NCI-H1436 treated with DMSO at 0.1 percent for 48 hours (cell line): ENCODE measurements around the gene CBLN3.
A peak's percentile ranks its signal among the peaks of the same experiment; 100 is the strongest.
"Not testable (repeated sequence)": the region's sequence is repeated elsewhere in the genome, so short reads cannot be mapped to it uniquely, and the experiment has no call there.

Experiments used
- DNase-seq: peaks from one replicate; lab custom pipeline; 2025; lab: John Stamatoyannopoulos, UW

CBLN3 gene

GRCh38 chr14:24429395-24430142 lies at the start of gene CBLN3, which contains the start of gene KHNYN:
TSS of gene CBLN3 (minus strand) at chr14:24429668. CDS start at chr14:24429054, 614 bp downstream.
TSS of gene KHNYN (plus strand) at chr14:24429954. CDS start at chr14:24430731, 777 bp downstream.
- DNase-seq = peak; percentile 29

DNA sequence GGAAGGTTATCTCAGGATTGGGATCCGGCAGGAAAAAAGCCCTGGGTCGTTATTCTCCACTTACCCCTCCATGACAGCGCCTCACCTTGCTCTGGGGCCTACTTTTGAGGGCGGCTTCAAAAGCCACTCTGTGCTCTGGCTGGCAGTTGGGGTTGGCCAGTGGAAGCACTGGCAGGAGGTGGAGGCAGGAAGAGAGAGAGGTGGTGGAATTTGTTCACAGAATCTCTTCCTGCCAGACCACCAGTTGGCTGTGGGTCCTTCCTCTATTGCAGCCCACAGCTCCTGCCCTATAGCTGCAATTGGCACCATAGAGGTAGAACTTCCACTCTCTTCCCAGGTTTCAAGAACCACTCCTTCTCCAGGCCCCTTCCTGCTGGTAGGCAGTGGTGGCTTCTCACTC lies 45.8 kb upstream of the CBLN3 start:
- DNase-seq = no peak

DNA sequence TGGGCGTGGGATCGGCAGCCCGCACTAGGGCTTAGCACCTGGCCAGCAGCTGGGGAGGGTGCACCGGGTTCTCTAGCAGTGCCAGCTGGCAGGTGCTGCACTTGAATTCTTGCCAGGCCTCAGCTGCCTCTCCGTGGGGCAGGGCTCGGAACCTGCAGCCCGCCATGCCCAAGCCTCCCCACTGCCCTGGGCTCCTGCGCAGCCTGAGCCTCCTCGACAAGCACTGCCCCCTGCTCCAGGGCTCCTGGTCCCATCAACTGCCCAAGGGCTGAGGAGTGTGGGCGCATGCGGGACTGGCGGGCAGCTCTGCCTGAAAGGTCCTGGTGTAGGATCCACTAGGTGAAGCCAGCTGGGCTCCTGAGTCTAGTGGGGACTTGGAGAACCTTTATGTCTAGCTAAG lies 43.7 kb upstream of the CBLN3 start:
- DNase-seq = no peak

DNA sequence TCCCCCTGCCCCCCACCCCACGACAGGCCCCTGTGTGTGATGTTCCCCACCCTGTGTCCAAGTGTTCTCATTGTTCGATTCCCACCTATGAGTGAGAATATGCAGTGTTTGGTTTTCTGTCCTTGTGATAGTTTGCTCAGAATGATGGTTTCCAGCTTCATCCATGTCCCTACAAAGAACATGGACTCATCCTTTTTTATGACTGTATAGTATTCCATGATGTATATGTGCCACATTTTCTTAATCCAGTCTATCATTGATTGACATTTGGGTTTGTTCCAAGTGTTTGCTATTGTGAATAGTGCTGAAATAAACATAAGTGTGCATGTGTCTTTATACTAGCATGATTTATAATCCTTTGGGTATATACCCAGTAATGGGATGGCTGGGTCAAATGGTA lies 41.0 kb upstream of the CBLN3 start:
- DNase-seq = not testable (repeated sequence)

- no peak for DNase-seq
These were observed 36.3 kb upstream of the CBLN3 start for GRCh38 chr14:24465805-24466204.

- DNase-seq = no peak
These were observed 35.9 kb upstream of the CBLN3 start for GRCh38 chr14:24465368-24465767.

- no peak for DNase-seq
These were observed 34.7 kb upstream of the CBLN3 start for GRCh38 chr14:24463884-24464785.

DNA sequence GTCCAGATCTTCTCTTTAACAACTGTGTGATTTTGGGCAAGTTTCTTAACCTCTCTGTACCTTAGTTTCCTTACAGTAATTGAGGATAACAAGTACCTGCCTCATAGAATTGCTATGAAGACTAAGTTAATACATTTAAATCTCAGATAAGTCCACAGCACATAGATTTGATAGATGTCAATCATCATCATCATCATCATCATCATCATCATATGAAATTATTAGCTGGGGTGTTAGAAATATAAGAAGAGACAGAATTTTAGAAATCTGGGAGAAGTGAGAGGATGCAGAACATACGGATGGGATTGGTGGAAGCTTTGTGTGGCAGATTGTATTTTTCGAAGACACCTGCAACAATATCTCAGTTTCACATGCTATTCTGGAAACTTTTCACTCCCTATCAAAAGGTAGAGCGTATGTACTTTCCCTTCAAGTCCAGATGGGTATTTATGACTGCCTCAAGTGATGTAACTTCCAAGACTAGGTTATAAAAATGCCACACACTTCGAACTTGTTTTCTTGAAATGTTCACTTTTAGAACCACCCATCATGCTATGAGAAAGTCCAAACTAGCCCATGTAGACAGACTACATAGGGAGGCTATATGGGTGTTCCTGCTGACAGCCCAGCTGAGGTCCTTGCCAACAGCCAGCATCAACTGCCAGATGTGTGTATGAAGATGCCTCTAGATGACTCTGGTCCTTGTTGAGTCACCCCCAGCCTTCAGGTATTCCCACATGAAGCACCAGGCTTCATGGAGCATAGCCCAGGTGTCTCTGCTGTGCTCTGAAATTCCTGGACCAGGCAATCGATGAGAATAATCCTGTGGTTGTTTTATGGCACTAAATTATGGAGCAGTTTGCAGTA lies 33.8 kb upstream of the CBLN3 start:
- DNase-seq = no peak

DNA sequence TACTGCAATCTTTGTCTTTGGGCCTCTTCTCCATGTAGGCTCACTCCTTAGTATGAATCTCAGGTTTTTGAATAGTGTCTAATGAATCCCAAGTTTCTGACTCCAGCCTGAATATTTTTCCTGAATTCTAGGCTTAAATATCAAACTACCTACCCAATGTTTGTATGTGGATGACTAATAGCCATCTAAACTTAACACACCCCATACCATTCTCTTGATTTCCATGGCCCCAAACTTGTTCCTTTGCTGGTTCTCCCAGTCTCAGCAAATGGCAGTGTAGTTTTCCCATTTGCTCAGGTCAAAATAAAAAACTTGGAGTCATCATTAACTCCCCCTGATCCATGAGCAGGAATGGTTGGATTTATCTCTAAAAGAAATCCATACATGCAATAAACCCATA lies 31.9 kb upstream of the CBLN3 start:
- no peak for DNase-seq

GRCh38 chr14:24459331-24459730 lies 29.9 kb upstream of the CBLN3 start:
- no peak for DNase-seq

DNA sequence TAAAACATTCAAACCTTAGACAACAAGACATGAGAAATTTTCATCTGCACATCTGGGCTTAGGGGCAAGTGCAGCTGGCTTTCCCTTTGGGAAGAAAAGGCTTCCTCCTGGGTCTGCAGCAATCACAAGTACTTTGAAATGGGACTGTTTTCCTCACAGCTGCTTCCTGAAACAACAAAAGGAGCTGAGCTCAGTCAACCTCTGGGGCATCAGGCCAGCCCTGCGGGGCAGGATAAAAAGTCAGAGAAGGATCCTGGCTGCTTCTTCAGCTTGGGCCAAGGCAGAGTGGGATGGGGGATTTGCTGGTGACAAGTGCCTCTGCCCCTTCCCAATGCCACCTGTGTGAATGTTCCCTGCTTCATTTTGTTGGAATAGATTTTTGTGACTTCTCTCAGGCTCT lies 29.3 kb upstream of the CBLN3 start:
- DNase-seq = no peak

- no peak for DNase-seq
These were observed 27.5 kb upstream of the CBLN3 start for GRCh38 chr14:24456980-24457379.

DNA sequence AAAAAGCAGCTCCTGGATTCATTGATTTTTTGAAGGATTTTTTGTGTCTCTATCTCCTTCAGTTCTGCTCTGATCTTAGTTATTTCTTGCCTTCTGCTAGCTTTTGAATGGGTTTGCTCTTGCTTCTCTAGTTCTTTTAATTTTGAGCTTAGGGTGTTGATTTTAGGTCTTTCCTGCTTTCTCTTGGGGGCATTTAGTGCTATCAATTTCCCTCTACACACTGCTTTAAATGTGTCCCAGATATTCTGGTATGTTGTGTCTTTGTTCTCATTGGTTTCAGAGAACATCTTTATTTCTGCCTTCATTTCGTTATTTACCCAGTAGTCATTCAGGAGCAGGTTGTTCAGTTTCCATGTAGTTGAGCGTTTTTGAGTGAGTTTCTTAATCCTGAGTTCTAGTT lies 21.4 kb upstream of the CBLN3 start:
- DNase-seq = not testable (repeated sequence)

DNA sequence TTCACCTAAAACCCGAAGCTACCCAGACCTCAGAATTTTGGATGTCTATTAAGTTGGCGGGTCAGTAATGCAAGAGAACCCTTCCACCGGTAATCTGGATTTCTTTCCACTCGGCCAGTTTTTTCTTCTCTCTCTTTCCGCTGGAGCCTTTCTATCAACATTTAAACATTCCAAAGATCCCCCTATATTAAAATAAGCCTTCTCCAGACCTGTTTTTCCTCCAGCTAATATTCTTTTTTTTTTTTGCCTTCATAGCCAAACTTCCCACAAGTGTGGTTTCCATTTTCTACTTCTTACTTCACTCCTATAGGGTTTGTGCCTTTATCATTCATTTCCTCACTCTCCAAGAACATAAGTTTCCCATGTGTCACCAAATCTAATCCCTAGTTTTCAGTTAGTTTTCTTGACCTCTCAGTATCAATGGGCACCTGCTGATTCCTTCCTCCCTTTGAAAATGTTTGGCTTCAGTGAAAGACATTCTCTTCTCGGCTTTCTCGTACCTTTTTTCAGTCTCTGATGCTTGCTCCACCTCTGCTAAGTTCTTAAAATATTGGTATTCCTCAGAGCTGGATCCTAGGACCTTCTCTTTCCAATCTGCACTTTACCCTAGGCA lies 13.7 kb upstream of the CBLN3 start:
- DNase-seq = no peak

DNA sequence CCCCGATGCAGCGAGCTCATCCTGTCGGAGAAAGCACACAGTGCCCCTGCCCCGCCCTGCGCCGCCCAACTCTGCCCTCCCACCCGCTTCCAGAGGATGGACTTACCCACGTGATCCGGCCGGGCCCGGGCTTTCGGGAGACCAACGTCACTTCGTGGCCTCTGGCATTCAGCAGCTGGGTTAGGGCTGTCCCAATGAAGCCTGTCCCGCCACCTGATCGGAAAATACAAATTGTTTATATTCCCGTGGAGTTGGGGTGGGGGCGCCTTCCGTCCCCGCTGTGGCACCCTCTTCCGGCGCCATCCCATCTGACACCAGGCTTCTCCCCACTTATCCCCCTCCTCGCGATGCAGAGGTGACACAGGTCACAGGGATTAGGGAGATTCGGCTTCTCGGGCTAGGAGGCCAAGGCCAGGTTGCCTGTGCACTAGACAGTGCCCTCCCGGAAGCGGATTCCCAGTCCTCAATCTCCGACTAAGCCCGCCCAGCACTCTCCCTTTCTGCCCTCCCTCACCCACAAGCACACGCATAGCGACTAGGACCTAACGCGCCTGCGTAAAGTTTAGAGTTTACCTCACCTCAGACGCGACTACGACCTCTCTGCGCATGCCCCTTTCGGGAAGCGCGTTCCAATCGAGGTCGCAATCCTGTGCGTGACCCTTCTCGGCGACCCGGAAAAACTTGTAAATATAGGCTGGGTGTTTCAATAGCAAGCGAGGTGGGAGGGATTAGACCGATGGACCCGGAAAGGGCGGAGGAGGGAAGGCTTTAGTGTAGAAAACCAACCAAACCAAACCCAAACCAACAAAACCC lies 13.0 kb upstream of the CBLN3 start, which contains the start of gene SDR39U1:
Gene SDR39U1, minus strand, starts transcription at position 537 of the 813 bp plus-strand sequence. Its CDS starts 7 bp downstream, at position 530.
- peak; percentile 95 for DNase-seq

DNA sequence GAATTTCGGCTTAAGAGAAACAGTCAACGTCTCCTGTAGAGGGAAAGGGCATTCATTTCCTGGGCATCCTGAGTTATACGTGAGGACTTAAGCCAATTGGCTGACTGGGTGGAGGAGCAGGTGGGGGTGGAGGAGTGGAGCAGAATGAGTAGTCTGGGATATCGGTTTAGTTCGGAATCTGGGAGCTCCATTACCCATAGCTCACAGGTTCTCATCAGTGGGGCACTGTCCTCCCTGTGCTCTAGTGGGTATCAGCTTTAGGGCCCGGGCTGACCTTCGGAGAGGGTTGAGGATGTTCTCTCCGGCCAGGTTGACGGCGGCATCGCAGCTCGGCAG lies 12.4 kb upstream of the CBLN3 start:
- no peak for DNase-seq

GRCh38 chr14:24441485-24441884 lies 12.0 kb upstream of the CBLN3 start:
- DNase-seq = no peak

DNA sequence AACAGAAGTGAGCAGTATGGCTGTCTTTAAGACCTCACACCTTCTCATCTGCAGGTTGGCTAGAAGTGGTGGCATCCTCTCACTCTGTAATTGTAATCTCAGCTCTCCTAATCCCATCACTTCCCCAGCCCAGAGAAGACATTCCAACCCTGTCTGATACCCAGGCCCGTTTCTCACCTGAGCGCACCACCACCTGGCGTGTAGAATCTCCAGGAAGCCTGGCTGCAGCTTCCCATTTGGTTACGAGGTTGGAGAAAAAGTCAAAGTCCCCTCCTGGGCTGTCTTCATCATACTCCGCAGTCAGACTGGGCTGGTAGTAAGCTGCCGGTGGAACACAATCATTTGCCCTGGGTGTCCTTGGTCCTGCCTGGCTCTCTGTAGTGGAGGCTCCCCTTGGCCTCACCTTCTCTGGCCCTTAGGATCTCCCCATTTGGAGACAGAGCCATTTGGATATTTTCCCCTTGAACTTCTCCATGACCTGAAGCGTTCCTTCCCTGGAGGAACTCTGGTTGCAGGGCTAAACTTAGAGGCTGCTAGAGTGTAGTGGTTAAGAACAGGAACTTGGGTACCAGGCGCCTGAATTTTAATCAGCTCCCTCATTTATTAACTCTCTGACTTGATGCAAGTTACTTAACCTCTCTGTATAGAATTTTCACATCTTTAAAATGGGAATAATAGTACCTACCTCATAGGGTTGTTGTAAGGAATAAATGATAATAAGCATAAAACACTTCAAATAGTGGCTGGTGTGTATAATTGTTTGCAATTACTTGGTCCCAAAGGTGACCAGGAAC lies 11.3 kb upstream of the CBLN3 start:
- DNase-seq = no peak

DNA sequence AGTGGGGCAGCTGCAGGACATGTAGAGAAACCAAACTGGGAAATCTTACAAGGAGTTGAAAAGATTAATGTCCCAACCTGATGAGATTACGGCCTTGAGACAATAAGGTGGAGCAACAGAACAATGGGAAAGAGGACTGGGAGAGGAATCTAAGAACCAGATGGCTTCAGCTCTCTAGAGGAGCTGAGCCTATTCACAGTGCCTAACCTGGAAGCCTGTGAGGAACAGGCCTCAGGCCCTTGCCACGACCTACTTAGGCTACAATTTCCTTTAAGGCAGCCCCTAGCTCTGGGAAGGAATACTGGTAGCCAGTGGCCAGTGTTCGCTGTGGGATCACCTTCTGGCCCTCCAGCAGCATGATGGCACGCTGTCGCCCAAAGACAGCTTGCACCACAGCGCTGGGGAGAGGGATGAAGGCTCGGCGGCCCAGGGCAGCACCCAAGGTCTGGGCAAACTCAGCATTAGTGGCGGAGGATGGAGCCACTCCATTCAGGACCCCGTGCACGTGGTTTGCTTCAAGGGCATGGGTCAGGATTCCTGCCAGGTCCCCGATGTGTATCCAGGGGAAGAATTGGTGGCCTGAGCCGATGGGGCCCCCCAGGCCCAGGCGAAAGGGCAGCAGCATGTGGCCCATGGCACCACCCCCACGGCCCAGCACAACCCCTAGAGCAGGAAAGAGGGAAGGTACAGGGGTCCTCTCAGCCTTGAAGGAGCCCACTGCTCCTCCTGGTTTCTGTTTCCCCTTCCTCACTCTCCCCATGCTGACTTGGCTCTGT lies 10.6 kb upstream of the CBLN3 start:
- DNase-seq = no peak
